DMS 273 treated with DMSO at 0.1 percent for 48 hours (cell line): ENCODE data around the gene CPEB3.
"Not testable (repeated sequence)": the region's sequence is repeated elsewhere in the genome, so short reads cannot be mapped to it uniquely, and the experiment has no call there.

Source experiments
- DNase-seq: peaks from one replicate; lab custom pipeline; 2025; lab: John Stamatoyannopoulos, UW

CPEB3 gene

DNA sequence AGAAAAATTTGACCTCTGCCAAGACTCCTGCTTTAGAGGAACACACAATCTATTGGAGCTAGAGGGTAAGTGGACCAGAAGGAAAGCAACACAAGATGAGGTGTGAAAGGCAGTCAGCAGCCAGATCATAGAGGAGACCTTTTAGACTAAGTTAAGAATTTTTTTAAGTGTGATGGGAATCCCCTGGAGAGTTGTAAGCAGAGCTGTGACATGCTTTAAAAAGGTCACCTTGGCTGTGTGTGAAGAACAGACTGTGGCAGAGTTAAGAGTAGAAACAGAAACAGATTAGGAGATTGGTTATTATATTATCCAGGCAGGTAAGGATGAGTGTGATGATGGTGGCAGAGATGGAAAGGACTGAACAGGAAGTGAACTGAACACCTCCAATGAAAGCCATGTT, 23.5 kb downstream of the CPEB3 start:
- no peak for DNase-seq

DNA sequence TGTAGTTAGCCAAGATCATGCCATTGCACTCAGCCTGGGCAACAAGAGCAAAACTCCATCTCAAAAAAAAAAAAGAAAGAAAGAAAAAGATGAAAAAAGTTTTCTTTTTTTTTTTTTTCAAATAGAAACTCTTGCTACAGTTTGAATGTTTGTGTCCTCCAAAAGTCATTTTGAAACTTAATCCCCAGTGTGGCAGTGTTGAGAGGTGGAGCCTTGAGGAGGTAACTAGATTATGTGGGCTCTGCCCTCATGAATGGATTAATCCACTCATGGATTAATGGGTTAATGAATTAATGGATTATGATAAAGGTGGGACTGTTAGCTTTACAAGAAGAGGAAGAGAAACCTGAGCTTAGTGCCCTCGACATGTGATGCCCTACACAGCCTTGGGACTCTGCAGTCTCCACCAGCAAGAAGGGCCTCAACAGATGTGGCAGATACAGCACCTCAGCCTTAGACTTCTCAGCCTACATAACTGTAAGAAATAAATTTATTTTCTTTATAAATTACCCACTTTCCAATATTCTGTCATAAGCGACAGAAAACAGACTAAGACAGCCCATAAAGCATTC, 25.1 kb downstream of the CPEB3 start:
- DNase-seq: no peak

DNA sequence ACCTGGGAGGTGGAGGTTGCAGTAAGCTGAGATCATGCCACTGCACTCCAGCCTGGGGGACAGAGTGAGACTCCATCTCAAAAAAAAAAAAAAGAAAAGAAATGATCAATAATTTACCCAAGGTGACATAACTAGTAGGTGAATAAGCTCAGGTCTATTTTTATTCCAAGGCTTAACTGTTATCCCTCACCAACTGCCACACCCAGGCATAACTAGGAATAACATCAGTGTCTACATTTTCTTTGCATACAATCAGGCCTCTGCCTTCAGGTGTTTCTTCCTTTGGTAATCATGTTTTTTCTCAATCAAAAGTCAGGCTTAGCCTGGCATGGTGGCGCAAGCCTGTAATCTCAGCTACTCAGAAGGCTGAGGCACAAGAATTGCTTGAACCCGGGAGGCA, 26.6 kb downstream of the CPEB3 start:
- no peak for DNase-seq

DNA sequence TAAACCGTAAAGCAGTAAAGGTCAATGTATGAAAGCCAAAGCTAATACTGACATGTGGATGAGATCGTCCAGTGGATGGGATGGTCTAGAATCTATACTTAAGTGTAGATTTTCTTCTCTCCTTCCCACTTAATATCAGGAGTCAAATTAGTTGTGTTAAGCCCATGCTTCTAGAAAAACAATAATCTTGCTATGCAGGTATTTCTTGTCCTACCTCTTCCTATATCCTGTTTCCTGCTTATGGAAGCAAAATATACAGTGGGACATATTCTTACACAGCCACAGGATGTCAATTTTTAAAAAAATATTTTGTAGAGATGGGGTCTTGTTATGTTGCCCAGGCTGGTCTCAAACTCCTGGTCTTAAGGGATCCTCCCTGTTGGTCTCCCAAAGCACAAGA, 27.5 kb downstream of the CPEB3 start:
- DNase-seq: no peak

DNA sequence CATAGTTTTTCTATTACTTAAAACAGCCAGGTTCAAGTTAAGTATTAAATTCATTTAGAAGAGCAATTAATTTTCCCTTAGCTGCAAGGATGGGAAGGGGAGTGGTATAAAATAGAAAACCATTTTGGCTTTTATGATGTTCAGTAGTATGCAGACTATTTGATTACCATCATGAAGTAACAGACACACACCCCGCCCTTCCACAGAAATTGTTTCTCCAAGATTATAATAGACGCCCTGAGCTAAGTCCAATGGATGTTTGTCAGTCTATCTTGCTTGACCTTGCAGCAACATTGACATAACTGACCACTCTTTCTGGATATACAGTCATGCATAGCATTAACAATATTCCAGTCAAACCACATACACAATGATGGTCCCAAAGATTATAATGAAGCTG, 42.3 kb downstream of the CPEB3 start:
- DNase-seq: no peak

DNA sequence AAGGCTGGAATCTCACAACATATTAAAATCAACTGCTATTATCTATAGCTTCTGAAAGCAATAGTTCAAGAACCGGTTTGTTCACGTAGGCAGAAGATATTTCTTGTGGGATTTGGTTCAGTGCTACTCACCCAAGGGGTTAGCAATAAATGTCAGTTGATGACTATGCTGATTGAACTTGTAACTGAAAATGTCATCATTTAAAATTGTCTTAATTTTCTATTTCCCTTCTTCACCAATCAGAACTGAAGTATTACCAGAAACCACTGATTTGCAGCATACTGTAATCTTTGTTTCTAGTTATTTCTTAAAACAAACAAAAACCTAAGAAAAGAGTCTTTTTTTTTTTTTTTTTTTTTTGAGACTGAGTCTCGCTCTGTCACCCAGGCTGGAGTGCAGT, 46.1 kb downstream of the CPEB3 start:
- no peak for DNase-seq

DNA sequence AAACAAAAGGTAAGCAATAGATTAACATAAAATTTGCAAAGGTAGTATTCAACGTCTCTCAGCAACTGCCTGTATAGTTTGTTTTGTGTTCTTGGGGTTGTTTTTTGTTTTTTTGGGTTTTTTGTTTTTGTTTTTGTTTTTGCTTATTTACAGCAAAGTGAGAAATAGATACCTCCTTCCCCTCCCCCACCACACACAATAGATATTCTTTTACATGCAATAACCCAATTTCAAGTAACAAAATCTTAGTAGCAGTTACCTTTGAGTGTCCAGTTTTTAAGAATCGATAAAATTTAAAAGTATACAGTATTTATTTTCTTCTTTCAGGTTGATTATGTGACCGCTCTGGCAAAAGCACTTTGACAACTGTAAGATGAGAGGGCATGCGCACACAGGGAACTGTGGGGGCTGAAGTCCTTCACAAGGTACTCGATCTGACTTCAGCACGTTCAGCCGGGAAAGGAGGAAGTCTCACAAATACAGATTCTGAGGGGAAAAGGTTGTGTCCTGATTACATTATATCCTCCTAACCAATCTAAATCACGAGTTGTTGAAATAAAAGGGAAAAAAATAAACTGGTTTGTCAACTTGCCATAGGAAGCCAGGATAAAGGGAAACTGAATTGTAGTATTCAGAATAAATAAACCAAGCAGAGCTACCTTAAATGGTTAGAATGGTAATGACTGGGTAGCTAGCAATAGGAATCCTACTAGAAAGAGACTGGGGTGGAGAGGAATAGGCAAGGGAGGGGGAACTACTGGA, 47.8 kb downstream of the CPEB3 start:
- peak; percentile 61 for DNase-seq

DNA sequence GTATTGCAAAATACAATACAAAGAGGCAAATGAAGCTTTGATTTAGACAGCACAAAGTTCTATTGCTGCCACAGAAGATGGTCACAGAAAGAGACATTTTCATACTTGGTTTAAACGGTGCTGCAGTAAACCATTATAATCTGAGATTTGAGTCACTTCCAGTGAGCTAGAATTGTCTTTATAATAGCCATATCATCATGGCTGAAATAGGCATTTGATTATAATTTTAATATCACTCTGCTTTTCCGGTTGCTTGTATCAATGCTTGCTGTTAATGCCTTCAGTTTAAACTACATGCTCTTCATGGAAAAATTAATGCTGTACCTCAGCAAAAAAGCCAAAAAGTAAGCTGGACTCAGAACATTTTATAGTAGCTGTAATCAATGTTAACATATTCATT, 48.5 kb downstream of the CPEB3 start:
- DNase-seq: no peak

DNA sequence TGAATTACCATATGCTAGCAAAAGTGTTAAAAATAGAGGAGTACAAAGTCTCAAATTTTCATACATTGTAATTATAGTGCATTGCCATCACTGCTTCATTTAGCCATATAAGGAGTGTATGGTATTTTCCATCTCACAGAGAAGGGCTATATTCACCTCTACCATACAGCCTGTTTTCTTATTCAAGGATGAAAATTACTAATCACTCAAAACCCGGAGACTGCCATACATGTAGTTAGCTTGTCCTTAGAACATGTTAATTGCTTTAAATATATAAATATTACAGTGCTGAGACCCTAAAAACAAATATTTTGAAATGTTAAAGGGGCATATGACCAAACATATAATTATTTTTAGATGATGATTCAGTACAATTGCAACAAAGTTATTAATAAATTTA, 49.4 kb downstream of the CPEB3 start:
- DNase-seq: no peak

DNA sequence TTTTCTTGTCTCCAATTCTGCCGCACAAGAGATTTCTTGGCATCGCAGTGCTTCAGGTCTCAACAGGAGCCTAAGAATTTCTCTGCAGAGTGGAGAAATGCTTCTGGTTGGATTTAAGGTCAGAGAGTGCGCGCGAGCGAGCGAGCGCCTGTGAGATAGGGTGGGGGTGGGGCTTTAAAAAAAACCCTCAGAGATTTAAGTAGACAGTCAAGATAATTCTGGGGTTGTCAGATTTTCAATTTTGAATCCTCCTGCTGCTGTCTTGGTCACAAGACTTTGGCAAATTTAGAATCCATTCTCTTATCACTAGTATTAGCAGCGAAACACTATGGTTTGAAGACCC, 49.7 kb downstream of the CPEB3 start:
- no peak for DNase-seq

DNA sequence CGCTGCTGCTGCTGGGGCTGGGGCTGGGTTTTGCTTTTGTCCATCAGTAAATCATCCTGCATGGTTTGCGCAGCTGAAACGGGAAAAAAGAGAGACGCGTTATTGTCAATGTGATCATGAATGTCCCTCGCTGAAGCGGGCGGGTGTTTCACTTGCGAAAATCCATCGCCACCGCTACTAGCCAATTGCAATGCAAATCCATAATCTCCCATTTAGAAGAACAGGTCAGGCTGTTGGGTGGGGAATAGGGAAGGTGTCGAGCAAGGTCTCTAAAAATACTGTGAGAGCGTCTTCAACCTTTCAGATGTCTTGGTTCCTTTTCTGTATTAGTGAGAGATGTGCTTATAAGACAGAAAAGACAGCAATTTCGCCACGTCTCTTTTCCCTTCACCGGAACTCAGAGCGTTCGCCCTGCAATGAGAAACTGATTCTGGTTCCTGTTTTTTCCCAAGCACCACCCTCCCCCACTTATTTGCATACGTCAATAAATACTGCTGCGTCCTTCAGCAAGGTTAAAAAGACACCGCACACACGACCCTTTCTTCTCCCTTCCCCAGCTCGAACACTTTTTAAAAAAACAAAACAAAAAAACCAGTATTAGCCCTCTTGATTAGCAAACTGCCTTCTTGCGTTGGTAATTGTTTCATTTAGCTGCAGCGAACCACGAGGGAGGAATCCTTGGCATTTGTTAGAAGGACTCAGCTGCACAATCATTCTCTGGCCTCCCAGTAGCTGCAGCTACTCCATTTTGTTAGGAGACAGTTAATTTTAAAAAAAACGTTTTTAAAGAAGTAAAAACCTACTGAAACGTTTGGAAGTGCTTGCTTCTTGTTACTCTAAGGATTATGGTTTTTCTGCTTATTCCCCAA, 50.4 kb downstream of the CPEB3 start:
- peak; percentile 35 for DNase-seq

DNA sequence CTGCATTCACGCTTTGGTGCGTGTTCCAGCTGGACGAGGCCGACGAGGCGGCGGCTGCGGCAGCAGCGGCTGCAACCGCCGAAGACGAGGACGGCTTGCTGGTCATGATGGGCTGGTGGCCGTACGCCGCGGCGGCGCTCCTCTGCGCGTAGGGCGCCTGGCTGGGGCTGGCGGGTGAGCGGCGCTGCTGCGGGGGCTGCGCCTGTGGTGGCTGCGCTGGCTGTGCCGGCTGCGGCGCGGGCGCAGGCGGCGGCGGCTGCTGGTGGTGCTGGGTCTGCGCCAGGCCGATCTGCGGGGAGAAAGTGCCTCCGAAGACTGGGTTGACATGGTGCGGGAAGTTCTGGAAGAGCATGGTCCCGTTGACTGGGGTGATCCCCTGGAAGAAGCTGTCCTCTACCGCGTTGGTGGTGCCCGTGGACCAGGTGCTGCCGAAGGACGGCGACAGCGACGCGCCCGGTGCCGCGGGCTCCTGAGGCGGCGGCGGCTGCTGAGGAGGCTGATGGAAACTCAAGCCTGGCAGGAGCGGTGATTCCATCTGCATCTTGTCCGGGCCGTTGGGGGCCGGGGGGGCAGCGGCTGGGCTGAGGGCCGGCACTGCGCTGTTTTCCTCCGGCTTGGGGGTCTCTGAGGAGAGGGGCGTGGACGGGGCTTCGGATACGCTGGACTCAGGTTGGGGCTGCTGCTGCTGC, 51.1 kb downstream of the CPEB3 start:
- no peak for DNase-seq

DNA sequence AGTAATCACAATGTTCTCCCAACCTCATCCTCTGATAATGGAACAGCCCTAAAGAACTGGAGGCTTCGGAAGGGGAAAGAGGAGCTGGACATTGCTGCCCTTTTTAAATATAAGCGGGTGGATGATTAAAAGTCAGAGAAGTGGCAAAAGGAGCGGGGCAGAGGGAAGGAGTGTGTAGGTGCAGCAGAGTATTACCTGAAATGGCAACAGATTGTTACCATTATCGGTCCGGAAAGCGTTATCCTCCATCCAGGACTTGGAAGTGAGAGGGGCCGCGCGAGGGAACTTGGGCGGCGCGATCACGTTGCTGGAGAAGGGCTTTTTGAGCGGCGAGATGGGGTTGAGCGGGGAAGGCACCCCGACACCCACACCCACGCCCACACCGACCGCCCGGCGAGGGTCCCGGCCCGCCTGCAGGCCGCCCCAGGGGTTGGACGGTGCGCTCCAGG, 51.7 kb downstream of the CPEB3 start:
- DNase-seq: no peak

DNA sequence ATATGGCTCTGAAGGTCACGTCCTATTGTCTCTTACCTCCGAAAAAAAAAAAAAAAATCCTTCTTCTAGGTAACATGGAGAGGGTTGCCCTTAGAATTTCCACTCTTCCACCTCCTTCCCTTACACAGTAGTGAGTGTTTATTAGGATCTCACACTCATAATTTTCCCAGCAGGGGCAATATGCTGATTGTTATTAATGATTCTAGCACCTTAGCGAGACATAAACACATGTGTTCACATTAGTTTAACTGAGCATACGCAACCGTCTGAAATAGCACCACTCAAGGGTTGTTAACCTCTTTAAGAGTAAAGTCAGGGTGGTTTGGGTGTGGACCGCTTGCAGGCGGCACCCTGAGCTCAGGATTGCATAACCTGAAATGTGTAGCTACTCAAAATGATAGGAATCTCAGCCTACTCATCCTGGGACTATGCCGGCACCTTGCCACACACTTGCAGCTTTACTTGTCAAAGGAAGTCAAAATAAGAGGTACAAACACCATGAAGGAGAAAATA, 52.2 kb downstream of the CPEB3 start:
- DNase-seq: no peak

DNA sequence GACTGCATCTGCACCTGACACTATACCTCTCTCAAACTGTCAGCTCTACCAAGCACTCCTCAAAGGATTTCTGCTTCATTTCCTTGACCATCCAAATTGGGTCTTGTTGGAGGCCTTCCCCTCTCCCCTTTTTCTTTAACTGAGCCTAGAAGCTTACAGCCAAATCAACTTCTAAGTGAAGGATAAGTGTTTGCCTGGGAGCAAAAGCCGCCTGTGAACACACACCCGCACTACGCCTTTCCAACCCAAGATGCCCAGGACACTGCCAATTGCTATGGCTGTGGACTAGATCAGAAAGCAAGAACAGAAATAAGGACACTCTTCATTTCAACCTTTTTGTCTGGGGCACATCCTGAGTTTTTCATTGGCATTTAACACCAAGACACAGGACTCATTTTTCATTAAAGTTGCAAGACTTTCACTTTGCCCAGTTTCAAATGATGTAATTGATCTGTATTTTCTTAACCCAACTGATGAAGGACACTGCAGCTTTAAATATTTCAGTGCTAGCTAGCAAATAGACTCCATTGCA, 52.8 kb downstream of the CPEB3 start:
- no peak for DNase-seq

DNA sequence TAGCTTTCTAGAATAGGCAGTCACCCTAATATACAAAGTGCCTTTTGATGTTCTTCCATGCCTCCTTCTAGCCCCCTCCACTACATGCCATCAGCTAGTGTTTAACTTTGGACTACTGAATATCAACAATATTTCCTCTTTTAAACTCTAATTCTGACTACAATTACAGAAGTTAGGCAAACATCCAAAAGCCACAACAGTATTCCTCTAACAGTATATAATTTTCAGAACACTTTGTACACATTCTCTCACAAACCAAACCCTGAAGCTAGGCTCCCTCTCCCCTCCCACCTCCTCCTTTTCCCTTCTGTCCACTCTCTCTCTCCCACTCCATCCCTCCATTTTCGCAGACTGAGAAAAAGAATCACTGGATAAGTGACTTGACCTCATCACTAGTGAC, 59.7 kb downstream of the CPEB3 start:
- no peak for DNase-seq

DNA sequence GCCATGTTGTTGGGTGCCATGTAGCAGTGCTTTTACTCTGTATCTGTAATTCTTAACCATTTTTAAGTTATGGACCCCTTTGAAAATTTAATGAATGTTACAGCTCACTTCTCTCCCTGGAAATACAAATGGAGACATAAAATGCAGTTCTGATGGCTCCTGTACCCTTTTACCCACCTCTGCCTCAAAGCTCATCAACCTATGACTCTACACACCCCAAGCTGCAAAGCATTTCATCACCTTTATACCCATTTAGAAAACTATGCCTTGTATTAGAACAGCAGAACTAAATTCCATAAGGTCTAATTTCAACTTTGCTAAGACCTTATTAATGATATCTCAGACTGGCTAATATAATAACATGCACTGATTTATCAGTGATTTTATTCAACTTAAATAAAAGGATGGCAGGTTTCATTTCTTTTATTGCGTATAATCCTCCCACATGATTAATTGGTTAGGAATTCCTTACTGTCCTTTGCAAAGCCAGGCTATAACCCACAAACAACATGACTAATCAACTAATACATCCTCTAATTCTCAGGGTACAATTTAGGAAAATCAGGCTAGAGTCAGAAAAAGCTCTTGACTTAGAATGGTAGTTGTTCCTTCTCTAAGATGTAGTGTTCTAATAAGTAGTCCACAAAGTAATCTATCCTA, 68.1 kb downstream of the CPEB3 start:
- no peak for DNase-seq

DNA sequence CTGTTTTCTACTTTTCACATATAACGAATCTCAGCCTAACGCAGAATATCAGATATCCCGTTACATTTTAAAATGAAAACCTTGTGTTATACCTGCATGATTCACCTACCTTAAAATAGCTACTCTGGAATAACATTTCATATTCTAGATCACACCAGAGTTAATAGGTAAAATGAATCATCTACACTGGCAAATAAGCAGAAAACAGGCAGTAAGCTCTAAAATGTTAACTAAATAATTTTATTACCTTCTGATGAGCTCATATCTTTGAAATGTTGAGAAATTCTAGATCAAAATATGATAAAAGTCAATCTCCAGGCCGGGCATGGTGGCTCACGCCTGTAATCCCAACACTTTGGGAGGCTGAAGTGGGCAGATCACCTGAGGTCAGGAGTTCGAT, 71.3 kb downstream of the CPEB3 start:
- DNase-seq: no peak

DNA sequence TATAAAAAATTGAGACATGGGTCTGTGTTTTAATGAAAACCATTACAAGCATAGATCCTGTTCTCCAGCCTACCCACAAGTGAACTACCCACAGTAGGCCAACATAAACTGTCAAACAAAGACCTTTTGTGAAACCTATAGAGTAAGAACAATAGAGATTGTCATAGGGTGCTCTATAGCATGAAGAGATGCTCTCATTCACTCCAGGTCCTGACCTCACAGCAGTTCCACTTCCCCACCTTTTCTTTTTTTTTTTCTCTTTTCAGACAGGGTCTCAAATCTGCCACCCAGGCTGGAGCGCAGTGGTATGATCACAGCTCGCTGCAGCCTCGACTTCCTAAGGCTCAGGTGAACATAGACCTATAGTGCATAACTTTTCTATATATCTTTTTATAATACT, 72.3 kb downstream of the CPEB3 start:
- no peak for DNase-seq

DNA sequence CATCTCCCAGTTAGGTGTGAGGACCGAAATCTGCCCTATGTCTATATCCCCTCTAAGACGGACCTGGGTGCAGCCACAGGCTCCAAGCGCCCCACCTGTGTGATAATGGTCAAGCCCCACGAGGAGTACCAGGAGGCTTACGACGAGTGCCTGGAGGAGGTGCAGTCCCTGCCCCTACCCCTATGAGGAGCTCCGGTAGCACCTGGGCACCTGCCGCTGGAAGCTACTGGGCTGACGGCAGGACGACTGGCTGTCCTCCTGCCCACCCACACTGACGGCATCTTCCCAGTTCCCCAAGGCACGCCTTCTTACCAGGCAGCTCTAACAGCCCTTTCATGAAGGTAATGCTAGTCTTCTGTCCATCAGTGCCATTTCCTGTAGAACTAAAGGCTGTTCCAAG, 74.3 kb downstream of the CPEB3 start:
- not testable (repeated sequence) for DNase-seq

DNA sequence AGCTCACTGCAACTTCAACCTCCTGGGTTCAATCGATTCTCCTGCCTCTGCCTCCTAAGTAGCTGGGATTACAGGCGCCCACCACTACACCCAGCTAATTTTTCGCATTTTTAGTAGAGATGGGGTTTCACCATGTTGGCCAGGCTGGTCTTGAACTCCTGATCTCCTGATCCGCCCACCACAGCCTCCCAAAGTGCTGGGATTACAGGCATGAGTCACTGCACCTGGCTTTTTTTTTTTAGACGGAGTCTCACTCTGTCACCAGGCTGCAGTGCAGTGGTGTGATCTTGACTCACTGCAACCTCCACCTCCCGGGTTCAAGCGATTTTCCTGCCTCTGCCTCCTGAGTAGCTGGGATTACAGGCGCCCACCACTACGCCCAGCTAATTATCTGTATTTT, 75.7 kb downstream of the CPEB3 start:
- DNase-seq: not testable (repeated sequence)

DNA sequence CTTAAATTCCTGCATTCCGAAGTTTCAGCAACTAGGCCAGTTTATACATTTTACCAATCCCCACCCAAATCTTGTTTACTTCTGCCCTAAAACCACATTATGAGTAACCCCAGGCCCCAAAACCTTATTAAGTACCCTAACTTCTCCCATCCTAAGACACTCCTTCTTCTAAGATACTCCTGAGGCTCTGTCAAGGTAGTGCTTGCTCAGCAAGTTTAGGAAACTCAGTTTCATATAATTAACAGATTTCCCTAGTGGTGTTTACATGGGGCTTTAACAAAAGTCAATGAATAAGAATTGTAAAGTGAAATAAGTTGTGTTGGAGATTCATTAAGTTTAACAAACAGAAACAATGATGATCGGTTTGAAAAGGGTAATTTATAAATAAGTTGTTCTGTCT, 77.8 kb downstream of the CPEB3 start:
- DNase-seq: no peak
